H9 (cell line): ENCODE data around the gene URB1. TPM values are rescaled to one million over a fixed set of nuclear protein-coding genes. Genes with fewer than 3 reads are reported as not detected.

Source experiments
- DNase-seq: peaks from one replicate; pipeline ENCODE4 v3.0.0-alpha.2; 2017
- H2AFZ ChIP-seq: one replicate; pipeline ENCODE4 v1.6.1; 2013; ENCODE audit warnings: mild to moderate bottlenecking, low read length, control low read depth, moderate library complexity
- H2AK5ac ChIP-seq: 2 replicates; pipeline ENCODE4 v1.6.1; 2013; ENCODE audit warnings: low read length, control low read depth, mixed read lengths; ENCODE audit not compliant: insufficient read length
- H2BK120ac ChIP-seq: one replicate; pipeline ENCODE4 v1.6.1; 2013; ENCODE audit warnings: low read depth, mild to moderate bottlenecking, low read length, control low read depth, inconsistent platforms; ENCODE audit not compliant: poor library complexity, severe bottlenecking
- H2BK12ac ChIP-seq: 2 replicates; pipeline ENCODE4 v1.6.1; 2013; ENCODE audit warnings: low read length, control low read depth, mixed read lengths, low read depth; ENCODE audit not compliant: insufficient read length
- H2BK15ac ChIP-seq: 2 replicates; pipeline ENCODE4 v1.6.1; 2013; ENCODE audit warnings: low read depth, low read length, control low read depth
- H2BK20ac ChIP-seq: one replicate; pipeline ENCODE4 v1.6.1; 2013; ENCODE audit warnings: low read depth, mild to moderate bottlenecking, low read length, control low read depth, inconsistent platforms; ENCODE audit not compliant: poor library complexity, severe bottlenecking
- H2BK5ac ChIP-seq: 2 replicates; pipeline ENCODE4 v1.6.1; 2013; ENCODE audit warnings: low read length, control low read depth, mixed read lengths; ENCODE audit not compliant: insufficient read length
- H3K14ac ChIP-seq: 2 replicates; pipeline ENCODE4 v1.6.1; 2013; ENCODE audit warnings: low read length, control low read depth; ENCODE audit not compliant: insufficient read depth
- H3K18ac ChIP-seq: 2 replicates; pipeline ENCODE4 v1.6.1; 2013; ENCODE audit warnings: low read depth, mild to moderate bottlenecking, mixed read lengths, low read length, control low read depth; ENCODE audit not compliant: insufficient read length
- H3K23ac ChIP-seq: 2 replicates; pipeline ENCODE4 v1.6.1; 2013; ENCODE audit warnings: low read length, control low read depth, mixed read lengths, low read depth; ENCODE audit not compliant: insufficient read length
- H3K23me2 ChIP-seq: 2 replicates; pipeline ENCODE4 v1.6.1; 2013; ENCODE audit warnings: low read depth, mild to moderate bottlenecking, mixed read lengths, low read length, control low read depth; ENCODE audit not compliant: insufficient read length, poor library complexity, severe bottlenecking
- H3K27ac ChIP-seq: 2 replicates; pipeline ENCODE4 v1.5.1; 2013; ENCODE audit warnings: low read length, control low read depth, mixed read lengths, low read depth; ENCODE audit not compliant: insufficient read length
- H3K27me3 ChIP-seq: 2 replicates; pipeline ENCODE4 v1.6.1; 2013; ENCODE audit warnings: low read length, control low read depth, inconsistent platforms; ENCODE audit not compliant: insufficient read depth
- H3K4ac ChIP-seq: 2 replicates; pipeline ENCODE4 v1.6.1; 2013; ENCODE audit warnings: low read depth, mild to moderate bottlenecking, control low read depth, inconsistent platforms, low read length, moderate library complexity
- H3K4me1 ChIP-seq: 2 replicates; pipeline ENCODE4 v1.6.1; 2013; ENCODE audit warnings: low read length, control low read depth, inconsistent platforms; ENCODE audit not compliant: insufficient read depth
- H3K4me2 ChIP-seq: 2 replicates; pipeline ENCODE4 v1.6.1; 2013; ENCODE audit warnings: low read length, control low read depth, mixed read lengths; ENCODE audit not compliant: insufficient read length, insufficient read depth
- H3K56ac ChIP-seq: 2 replicates; pipeline ENCODE4 v1.6.1; 2013; ENCODE audit warnings: low read depth, mild to moderate bottlenecking, mixed read lengths, low read length, control low read depth; ENCODE audit not compliant: insufficient read length
- H3K79me1 ChIP-seq: 2 replicates; pipeline ENCODE4 v1.6.1; 2013; ENCODE audit warnings: low read depth, mild to moderate bottlenecking, moderate library complexity, low read length, control low read depth, inconsistent platforms; ENCODE audit not compliant: insufficient read depth, poor library complexity, severe bottlenecking
- H3K79me2 ChIP-seq: 2 replicates; pipeline ENCODE4 v1.6.1; 2013; ENCODE audit warnings: low read length, control low read depth, inconsistent platforms; ENCODE audit not compliant: insufficient read depth
- H3K9ac ChIP-seq: 2 replicates; pipeline ENCODE4 v1.6.1; 2013; ENCODE audit warnings: low read length, control low read depth, mixed read lengths; ENCODE audit not compliant: insufficient read length; ENCODE audit errors: extremely low read depth
- H3K9me3 ChIP-seq: one replicate; pipeline ENCODE4 v1.6.1; 2013; ENCODE audit warnings: low read depth, low read length, inconsistent platforms; ENCODE audit not compliant: control insufficient read depth
- H3T11ph ChIP-seq: one replicate; pipeline ENCODE4 v1.6.1; 2013; ENCODE audit warnings: mild to moderate bottlenecking, low read length, control low read depth, inconsistent platforms
- H4K20me1 ChIP-seq: one replicate; pipeline ENCODE4 v1.6.1; 2013; ENCODE audit not compliant: control insufficient read depth, insufficient read length, insufficient read depth
- H4K5ac ChIP-seq: 2 replicates; pipeline ENCODE4 v1.6.1; 2013; ENCODE audit warnings: low read depth, mild to moderate bottlenecking, mixed read lengths, low read length, control low read depth; ENCODE audit not compliant: insufficient read length
- H4K8ac ChIP-seq: replicated peaks from 2 replicates; pipeline ENCODE4 v1.6.1; 2013; ENCODE audit warnings: low read length, control low read depth, mixed read lengths, low read depth; ENCODE audit not compliant: insufficient read length
- H4K91ac ChIP-seq: 2 replicates; pipeline ENCODE4 v1.6.1; 2013; ENCODE audit warnings: low read depth, mild to moderate bottlenecking, moderate library complexity, mixed read lengths, low read length, control low read depth; ENCODE audit not compliant: insufficient read length
- H3K27ac Mint-ChIP-seq, 3 experiments: 2 replicates in 2 of 3; 3 replicates in 1 of 3; pipeline ENCODE4 v1.8.0; 2020 to 2021; ENCODE audit warnings: mixed read lengths in 3 of 3, mild to moderate bottlenecking in 1 of 3, moderate library complexity in 1 of 3
- H3K27me3 Mint-ChIP-seq: 2 replicates; pipeline ENCODE4 v1.8.0; 2021; ENCODE audit warnings: low read depth, mild to moderate bottlenecking, moderate library complexity, mixed read lengths
- H3K36me3 Mint-ChIP-seq, 3 experiments: 2 replicates in 2 of 3; 3 replicates in 1 of 3; pipeline ENCODE4 v1.8.0; 2020 to 2021; ENCODE audit warnings: low read depth in 3 of 3, mixed read lengths in 3 of 3; ENCODE audit not compliant: insufficient read depth in 1 of 3
- H3K4me1 Mint-ChIP-seq, 2 experiments: 2 replicates each; pipeline ENCODE4 v1.8.0; 2020; ENCODE audit warnings: mixed read lengths in 2 of 2
- H3K4me3 Mint-ChIP-seq, 2 experiments: 2 replicates in 1 of 2; 3 replicates in 1 of 2; pipeline ENCODE4 v1.8.0; 2020 to 2021; ENCODE audit warnings: mild to moderate bottlenecking in 2 of 2, mixed read lengths in 2 of 2, moderate library complexity in 1 of 2
- H3K9me3 Mint-ChIP-seq, 2 experiments: 2 replicates in 1 of 2; 3 replicates in 1 of 2; pipeline ENCODE4 v1.8.0; 2020; ENCODE audit warnings: mild to moderate bottlenecking in 2 of 2, mixed read lengths in 2 of 2, moderate library complexity in 1 of 2
- WGBS: extraction: QIAGEN DNeasy Blood & Tissue Kit; methylation state at CpG from one replicate; pipeline ENCODE4 v1.1.7; 2013; ENCODE audit warnings: missing lambda C conversion rate, low lambda C conversion rate, mixed read lengths; ENCODE audit not compliant: insufficient read length; ENCODE audit errors: extremely low coverage; 5-methylcytosine and 5-hydroxymethylcytosine counted together
- total RNA-seq: library from RNA; stranded (reverse); gene quantifications from 2 replicates; pipeline ENCODE4 v1.2.1, GENCODE V29; 2021
- TF ChIP-seq, protein P1 (sequence below): fragments of 200-600 bp; sonication (generic); conservative IDR thresholded peaks from 3 replicates; pipeline ENCODE4 v1.8.0; 2021; ENCODE audit warnings: antibody characterized with exemption, mild to moderate bottlenecking

URB1 gene
- total RNA-seq, 1 experiment from 2014 or later: 23.5 TPM

DNA sequence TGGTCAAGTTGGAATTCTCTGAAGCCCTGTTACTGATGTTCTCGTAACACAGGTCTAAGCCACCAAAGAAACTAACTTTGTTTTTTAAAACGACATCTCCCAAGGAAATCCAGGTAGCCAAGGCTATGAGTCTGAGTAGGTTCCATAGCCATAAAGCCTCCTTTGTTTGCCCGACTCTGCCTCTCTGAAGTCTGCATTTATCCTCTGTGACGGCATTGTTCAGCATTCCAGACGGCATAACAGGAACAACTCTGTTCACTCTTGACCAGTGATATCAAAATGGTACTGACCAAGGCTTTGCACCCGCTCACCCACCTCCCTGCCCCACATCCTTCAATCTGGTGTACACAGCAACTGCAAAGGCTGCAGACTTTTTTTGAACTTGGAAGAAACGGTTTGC lies 14.8 kb downstream of the URB1 start:
- Mint-ChIP-seq H3K27me3 (no peaks in the 10 kb centered on the region), H3K36me3 (peaks cover 32 to 83% (median 64%) of the 10 kb centered on the region in 3 experiments; a peak in 6 of 7 replicates), H3K4me1 (no peaks in the 10 kb centered on the region), H3K9me3 (no peaks in the 10 kb centered on the region), H3K4me3 (no peak overlapping the region), H3K27ac (no peak overlapping the region; a peak in 1 of 7 replicates)
- no peak overlapping the region for H2BK20ac ChIP-seq
- no peak overlapping the region for H2BK15ac ChIP-seq
- TF ChIP-seq, protein P1, sequence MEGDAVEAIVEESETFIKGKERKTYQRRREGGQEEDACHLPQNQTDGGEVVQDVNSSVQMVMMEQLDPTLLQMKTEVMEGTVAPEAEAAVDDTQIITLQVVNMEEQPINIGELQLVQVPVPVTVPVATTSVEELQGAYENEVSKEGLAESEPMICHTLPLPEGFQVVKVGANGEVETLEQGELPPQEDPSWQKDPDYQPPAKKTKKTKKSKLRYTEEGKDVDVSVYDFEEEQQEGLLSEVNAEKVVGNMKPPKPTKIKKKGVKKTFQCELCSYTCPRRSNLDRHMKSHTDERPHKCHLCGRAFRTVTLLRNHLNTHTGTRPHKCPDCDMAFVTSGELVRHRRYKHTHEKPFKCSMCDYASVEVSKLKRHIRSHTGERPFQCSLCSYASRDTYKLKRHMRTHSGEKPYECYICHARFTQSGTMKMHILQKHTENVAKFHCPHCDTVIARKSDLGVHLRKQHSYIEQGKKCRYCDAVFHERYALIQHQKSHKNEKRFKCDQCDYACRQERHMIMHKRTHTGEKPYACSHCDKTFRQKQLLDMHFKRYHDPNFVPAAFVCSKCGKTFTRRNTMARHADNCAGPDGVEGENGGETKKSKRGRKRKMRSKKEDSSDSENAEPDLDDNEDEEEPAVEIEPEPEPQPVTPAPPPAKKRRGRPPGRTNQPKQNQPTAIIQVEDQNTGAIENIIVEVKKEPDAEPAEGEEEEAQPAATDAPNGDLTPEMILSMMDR: no peak
- no peak overlapping the region for H4K5ac ChIP-seq
- no peak overlapping the region for H3K27ac ChIP-seq
- H3K4me2 ChIP-seq: no peak overlapping the region
- H2BK12ac ChIP-seq: no peak overlapping the region
- no CpG with 5 or more reads among the region's 7 CpGs for WGBS
- H3K23ac ChIP-seq: no peak overlapping the region
- no peak overlapping the region for H3K14ac ChIP-seq
- H3K4ac ChIP-seq: no peak overlapping the region
- no peak overlapping the region for H2AFZ ChIP-seq
- no peak overlapping the region for H3K56ac ChIP-seq
- H4K20me1 ChIP-seq: no peaks in the 10 kb centered on the region
- no peak overlapping the region for H3K9ac ChIP-seq
- no peak overlapping the region for H3K18ac ChIP-seq
- H4K91ac ChIP-seq: no peak overlapping the region
- no peaks in the 10 kb centered on the region for H3K4me1 ChIP-seq
- H3K79me2 ChIP-seq: no peaks in the 10 kb centered on the region; the same call in 1 of the 2 replicates
- no peak overlapping the region for H4K8ac ChIP-seq
- H3T11ph ChIP-seq: no peak overlapping the region
- no peaks in the 10 kb centered on the region for H3K23me2 ChIP-seq
- H3K27me3 ChIP-seq: no peaks in the 10 kb centered on the region
- H2BK5ac ChIP-seq: no peak overlapping the region
- H2AK5ac ChIP-seq: no peak overlapping the region
- H3K9me3 ChIP-seq: no peaks in the 10 kb centered on the region
- H2BK120ac ChIP-seq: no peak overlapping the region
- H3K79me1 ChIP-seq: no peaks in the 10 kb centered on the region
- DNase-seq: no peak
